Measurements from ENCODE around the gene BICD2.
A peak's percentile ranks its signal among the peaks of the same experiment; 100 is the strongest.

Gene BICD2

DNA sequence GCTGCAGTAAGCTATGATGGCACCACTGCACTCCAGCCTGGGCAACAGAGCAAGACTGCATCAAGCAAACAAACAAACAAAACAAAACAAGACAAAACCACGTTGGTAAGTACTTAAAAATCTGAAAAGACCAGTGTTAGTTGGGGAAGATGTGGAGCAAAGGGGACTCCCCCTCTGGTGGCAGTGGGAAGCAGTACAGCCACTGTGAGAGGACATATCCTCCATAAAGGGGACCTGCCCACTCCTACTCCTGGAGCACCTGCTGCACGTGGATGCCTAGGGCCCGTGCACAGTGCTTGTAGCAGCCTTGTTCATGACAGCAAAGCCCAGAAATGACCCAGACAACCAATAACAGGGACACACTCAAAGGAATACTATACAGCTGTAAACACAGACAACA, 77.7 kb downstream of the BICD2 start:
- H3K36me3 ChIP-seq (replicated peaks) = no peaks in the 10 kb centered on the region
- H3K4me3 ChIP-seq (ENCODE audit: low read depth, low read length) = no peak overlapping the region
- H3K27me3 ChIP-seq (replicated peaks) = no peaks in the 10 kb centered on the region
- H3K27ac ChIP-seq = no peak overlapping the region
- in situ Hi-C loops (cut with HindIII; ENCODE audit: low pct_ligation_motif_present, low sequenced_read_pairs) = no loop called here
- TF ChIP-seq, protein P1, sequence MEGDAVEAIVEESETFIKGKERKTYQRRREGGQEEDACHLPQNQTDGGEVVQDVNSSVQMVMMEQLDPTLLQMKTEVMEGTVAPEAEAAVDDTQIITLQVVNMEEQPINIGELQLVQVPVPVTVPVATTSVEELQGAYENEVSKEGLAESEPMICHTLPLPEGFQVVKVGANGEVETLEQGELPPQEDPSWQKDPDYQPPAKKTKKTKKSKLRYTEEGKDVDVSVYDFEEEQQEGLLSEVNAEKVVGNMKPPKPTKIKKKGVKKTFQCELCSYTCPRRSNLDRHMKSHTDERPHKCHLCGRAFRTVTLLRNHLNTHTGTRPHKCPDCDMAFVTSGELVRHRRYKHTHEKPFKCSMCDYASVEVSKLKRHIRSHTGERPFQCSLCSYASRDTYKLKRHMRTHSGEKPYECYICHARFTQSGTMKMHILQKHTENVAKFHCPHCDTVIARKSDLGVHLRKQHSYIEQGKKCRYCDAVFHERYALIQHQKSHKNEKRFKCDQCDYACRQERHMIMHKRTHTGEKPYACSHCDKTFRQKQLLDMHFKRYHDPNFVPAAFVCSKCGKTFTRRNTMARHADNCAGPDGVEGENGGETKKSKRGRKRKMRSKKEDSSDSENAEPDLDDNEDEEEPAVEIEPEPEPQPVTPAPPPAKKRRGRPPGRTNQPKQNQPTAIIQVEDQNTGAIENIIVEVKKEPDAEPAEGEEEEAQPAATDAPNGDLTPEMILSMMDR (IDR thresholded peaks at IDR 0.05; ENCODE audit: low read depth, low read length, missing control alignments) = peak; percentile 54
- no peak for DNase-seq

DNA sequence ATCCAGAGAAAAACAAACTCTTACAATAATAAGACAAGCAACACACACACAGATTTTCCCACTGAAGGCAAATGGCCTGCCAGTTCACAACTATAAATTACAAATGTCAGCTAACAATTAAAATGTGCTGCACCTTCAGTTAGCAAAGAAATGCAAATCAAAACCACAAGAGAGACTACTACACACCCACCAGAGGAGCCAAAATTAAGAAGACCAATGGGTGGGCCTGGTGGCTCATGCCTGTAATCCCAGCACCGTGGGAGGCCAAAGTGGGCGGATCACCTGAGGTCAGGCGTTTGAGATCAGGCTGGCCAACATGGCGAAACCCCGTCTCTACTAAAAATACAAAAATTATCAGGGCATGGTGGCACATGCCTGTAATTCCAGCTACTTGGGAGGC, 79.6 kb downstream of the BICD2 start:
- H3K27me3 ChIP-seq (replicated peaks) = no peaks in the 10 kb centered on the region
- no peak overlapping the region for H3K4me3 ChIP-seq (ENCODE audit: low read depth, low read length)
- TF ChIP-seq, protein P1 (IDR thresholded peaks at IDR 0.05; ENCODE audit: low read depth, low read length, missing control alignments) = no peak
- H3K36me3 ChIP-seq (replicated peaks) = no peaks in the 10 kb centered on the region
- in situ Hi-C loops (cut with HindIII; ENCODE audit: low pct_ligation_motif_present, low sequenced_read_pairs) = no loop called here
- DNase-seq = no peak
- no peak overlapping the region for H3K27ac ChIP-seq

DNA sequence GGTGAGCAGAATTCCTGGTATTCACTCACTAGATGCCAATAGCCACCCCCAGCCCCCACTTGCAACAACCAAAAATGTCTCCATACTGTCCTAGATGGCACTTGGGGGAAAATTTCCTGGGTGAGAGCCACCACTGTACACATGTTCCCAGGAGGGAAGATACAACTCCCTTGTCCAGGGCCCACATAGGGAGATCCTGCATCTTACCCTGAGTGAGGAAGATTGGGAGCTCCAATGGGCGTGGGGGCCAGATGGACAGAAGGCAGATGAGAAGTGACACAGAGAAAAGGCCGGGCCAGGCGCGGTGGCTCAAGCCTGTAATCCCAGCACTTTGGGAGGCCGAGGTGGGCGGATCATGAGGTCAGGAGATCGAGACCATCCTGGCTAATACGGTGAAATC, 82.4 kb downstream of the BICD2 start:
- Histone ChIP-seq H3K27ac (no peak overlapping the region), H3K36me3 (replicated peaks) (no peaks in the 10 kb centered on the region), H3K27me3 (replicated peaks) (no peaks in the 10 kb centered on the region), H3K4me3 (ENCODE audit: low read depth, low read length) (no peak overlapping the region)
- no peak for DNase-seq
- TF ChIP-seq, protein P1 (IDR thresholded peaks at IDR 0.05; ENCODE audit: low read depth, low read length, missing control alignments) = no peak
- in situ Hi-C loops (cut with HindIII; ENCODE audit: low pct_ligation_motif_present, low sequenced_read_pairs) = no loop called here

DNA sequence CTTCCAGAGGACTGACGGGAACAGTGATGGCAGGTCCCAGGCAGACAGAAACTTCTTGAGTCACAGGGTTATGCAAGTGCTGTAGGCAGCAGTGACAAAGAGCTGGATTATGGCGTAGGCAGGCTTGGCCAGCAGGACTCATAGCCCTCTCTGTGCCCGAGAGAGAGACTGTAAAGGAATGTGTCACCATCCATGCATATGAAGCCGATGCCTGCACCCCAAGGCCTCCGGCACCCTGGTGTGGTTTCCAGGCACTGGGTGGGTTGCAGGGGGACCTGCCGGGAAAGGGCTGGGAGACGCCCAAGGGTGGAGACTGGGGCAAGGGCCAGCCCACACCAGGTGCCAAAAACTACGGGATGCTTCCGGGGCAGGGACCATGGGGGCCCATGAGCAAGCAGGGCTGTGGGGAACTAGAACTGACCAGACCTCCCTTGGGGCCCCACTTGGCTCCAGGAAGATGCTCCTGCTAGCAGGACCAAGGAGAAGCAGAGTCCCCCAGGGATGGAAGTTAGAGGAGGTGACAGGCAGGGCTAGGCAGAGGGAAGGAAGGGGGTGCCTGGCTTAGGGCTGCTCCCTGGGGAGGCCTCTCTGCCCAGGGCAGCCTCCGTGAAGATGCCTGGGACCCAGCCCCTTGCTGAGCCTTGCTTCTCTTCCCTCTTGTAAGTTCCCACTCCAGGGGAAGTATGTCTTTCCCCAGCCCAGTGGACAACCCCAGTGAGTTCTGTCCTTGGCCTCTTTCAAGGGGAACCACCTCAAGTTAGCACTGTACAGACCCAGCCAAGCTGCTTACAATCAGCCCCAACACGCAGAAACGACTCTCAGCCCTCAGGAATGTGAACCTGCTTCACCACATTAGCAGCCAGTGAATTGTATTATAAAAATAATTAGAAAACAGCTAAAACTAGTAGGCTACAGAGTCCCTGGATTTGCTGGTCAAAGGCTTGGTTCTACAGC, 84.2 kb downstream of the BICD2 start:
- H3K27me3 ChIP-seq (replicated peaks) = no peaks in the 10 kb centered on the region
- no peak overlapping the region for H3K4me3 ChIP-seq (ENCODE audit: low read depth, low read length)
- in situ Hi-C loops (cut with HindIII; ENCODE audit: low pct_ligation_motif_present, low sequenced_read_pairs) = no loop called here
- TF ChIP-seq, protein P1 (IDR thresholded peaks at IDR 0.05; ENCODE audit: low read depth, low read length, missing control alignments) = no peak
- no peak overlapping the region for H3K27ac ChIP-seq
- H3K36me3 ChIP-seq (replicated peaks) = no peaks in the 10 kb centered on the region
- no peak for DNase-seq

DNA sequence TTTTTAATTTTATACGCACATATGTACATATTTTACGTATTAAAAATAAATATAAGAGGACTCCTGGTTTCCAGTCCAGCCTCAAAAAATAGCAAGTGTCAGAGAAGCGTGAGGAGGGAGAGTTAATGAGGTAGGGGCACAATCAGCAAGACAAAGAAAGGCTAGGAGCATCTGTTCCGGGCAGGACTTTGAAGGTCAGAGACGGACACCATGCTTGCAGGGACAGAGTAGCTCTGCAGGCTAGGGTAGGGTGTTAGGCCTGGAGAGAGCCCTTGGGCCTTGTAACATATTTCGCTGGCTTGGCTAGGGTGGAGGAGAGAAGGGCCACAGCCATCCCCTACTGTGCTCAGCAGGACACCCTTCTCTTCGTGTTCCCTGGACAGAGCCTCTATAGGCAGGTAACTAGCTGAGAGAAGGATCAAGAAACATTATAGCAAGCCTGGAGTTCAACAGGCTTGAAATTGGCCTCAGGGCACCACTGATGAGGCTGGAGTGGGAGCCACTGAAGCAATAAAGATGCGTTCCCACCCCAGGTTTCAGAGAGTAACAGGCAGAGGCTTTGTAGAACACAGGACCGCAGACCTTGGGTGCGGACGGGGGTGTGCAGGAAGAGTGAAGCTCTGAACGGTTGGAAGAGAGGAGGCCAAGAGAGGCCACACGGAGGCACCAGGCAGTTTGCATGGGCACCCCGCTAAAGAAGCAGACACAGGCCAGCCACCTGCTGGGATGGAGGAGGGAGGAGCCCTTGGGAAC, 85.0 kb downstream of the BICD2 start:
- DNase-seq = no peak
- TF ChIP-seq, protein P1 (IDR thresholded peaks at IDR 0.05; ENCODE audit: low read depth, low read length, missing control alignments) = no peak
- in situ Hi-C loops (cut with HindIII; ENCODE audit: low pct_ligation_motif_present, low sequenced_read_pairs) = no loop called here

More for the DNA sequence above, 85.0 kb downstream of the BICD2 start:
- Histone ChIP-seq H3K27ac (no peak overlapping the region), H3K36me3 (replicated peaks) (no peaks in the 10 kb centered on the region), H3K27me3 (replicated peaks) (no peaks in the 10 kb centered on the region), H3K4me3 (ENCODE audit: low read depth, low read length) (no peak overlapping the region)

Data from brain microvascular endothelial cell (primary cell).